Astrocyte (in vitro differentiated cells and primary cell): ENCODE measurements around the gene CLEC2B. TPM values are rescaled to one million over a fixed set of nuclear protein-coding genes. Genes with fewer than 3 reads are reported as not detected.

ENCODE experiments used
- DNase-seq: peaks from one replicate; pipeline ENCODE4 v3.0.0-alpha.2; 2010; ENCODE audit warnings: low read depth
- FAIRE-seq: peaks from 2 replicates; lab custom pipeline; 2011; peaks lifted over from hg19 to GRCh38; lab: Jason Lieb, UNC
- H2AFZ ChIP-seq: 2 replicates; pipeline ENCODE4 v1.6.0; 2012; ENCODE audit warnings: low read depth, low read length, inconsistent platforms
- H3K27ac ChIP-seq: 2 replicates; pipeline ENCODE4 v1.5.1; 2011; ENCODE audit warnings: low read depth, low read length, inconsistent platforms
- H3K27me3 ChIP-seq: 2 replicates; pipeline ENCODE4 v1.6.0; 2011; ENCODE audit warnings: low read length, inconsistent platforms; ENCODE audit not compliant: insufficient read depth
- H3K36me3 ChIP-seq: 2 replicates; pipeline ENCODE4 v1.5.1; 2011; ENCODE audit warnings: low read length, inconsistent platforms; ENCODE audit not compliant: insufficient read depth
- H3K4me1 ChIP-seq: 2 replicates; pipeline ENCODE4 v1.5.1; 2011; ENCODE audit warnings: low read length, inconsistent platforms; ENCODE audit not compliant: insufficient read depth
- H3K4me2 ChIP-seq: 2 replicates; pipeline ENCODE4 v1.6.0; 2012; ENCODE audit warnings: low read length, inconsistent platforms
- H3K4me3 ChIP-seq: 2 replicates; pipeline ENCODE4 v1.5.1; 2011; ENCODE audit warnings: low read depth, mild to moderate bottlenecking, low read length, inconsistent platforms; ENCODE audit not compliant: insufficient read depth
- H3K79me2 ChIP-seq: 2 replicates; pipeline ENCODE4 v1.6.0; 2012; ENCODE audit warnings: mild to moderate bottlenecking, low read length, inconsistent platforms; ENCODE audit not compliant: insufficient read depth
- H3K9ac ChIP-seq: 2 replicates; pipeline ENCODE4 v1.6.0; 2012; ENCODE audit warnings: mild to moderate bottlenecking, low read length, inconsistent platforms
- H3K9me3 ChIP-seq: 2 replicates; pipeline ENCODE4 v1.5.1; 2012; ENCODE audit warnings: low read depth, mild to moderate bottlenecking, low read length, inconsistent platforms; ENCODE audit not compliant: insufficient read depth
- H4K20me1 ChIP-seq: 2 replicates; pipeline ENCODE4 v1.6.0; 2012; ENCODE audit warnings: low read length, inconsistent platforms; ENCODE audit not compliant: insufficient read depth
- H3K27ac Mint-ChIP-seq: one replicate; pipeline ENCODE4 v1.8.0; 2021; ENCODE audit warnings: mild to moderate bottlenecking, mixed read lengths; ENCODE audit not compliant: unreplicated experiment
- H3K27me3 Mint-ChIP-seq: one replicate; pipeline ENCODE4 v1.8.0; 2021; ENCODE audit warnings: low read depth, mixed read lengths; ENCODE audit not compliant: unreplicated experiment
- H3K36me3 Mint-ChIP-seq: one replicate; pipeline ENCODE4 v1.8.0; 2021; ENCODE audit warnings: low read depth, mixed read lengths; ENCODE audit not compliant: unreplicated experiment
- H3K4me1 Mint-ChIP-seq: one replicate; pipeline ENCODE4 v1.8.0; 2021; ENCODE audit warnings: low read depth, mixed read lengths; ENCODE audit not compliant: unreplicated experiment
- H3K4me3 Mint-ChIP-seq: one replicate; pipeline ENCODE4 v1.8.0; 2021; ENCODE audit warnings: mild to moderate bottlenecking, moderate library complexity, mixed read lengths; ENCODE audit not compliant: unreplicated experiment
- H3K9me3 Mint-ChIP-seq: one replicate; pipeline ENCODE4 v1.8.0; 2021; ENCODE audit warnings: mild to moderate bottlenecking, mixed read lengths; ENCODE audit not compliant: unreplicated experiment
- CTCF ChIP-seq: IDR thresholded peaks from 2 replicates; pipeline ENCODE4 v1.5.1; 2011; ENCODE audit warnings: low read depth, mild to moderate bottlenecking, inconsistent platforms, low read length, moderate library complexity; ENCODE audit not compliant: insufficient read depth
- EZH2 ChIP-seq: IDR thresholded peaks from 2 replicates; pipeline ENCODE4 v1.6.1; 2012; ENCODE audit warnings: mild to moderate bottlenecking, low read length, inconsistent platforms; ENCODE audit not compliant: insufficient read depth
- total RNA-seq: library from RNA; stranded (reverse); gene quantifications from 2 replicates; pipeline ENCODE4 v1.2.1, GENCODE V29; 2021

Gene CLEC2B
- total RNA-seq, 1 donor from 2014 or later, result not detected

- Histone ChIP-seq H3K9me3 (no peaks in the 10 kb centered on the region), H3K79me2 (no peaks in the 10 kb centered on the region), H2AFZ (no peak overlapping the region), H3K4me3 (no peak overlapping the region), H3K27me3 (no peaks in the 10 kb centered on the region), H3K36me3 (no peaks in the 10 kb centered on the region), H3K27ac (no peak overlapping the region), H3K4me1 (no peaks in the 10 kb centered on the region), H4K20me1 (no peaks in the 10 kb centered on the region), H3K4me2 (no peak overlapping the region), H3K9ac (no peak overlapping the region)
- H3K4me3 Mint-ChIP-seq, result no peak overlapping the region
- FAIRE-seq, result no peak
- no peak overlapping the region for H3K27ac Mint-ChIP-seq
- TF ChIP-seq EZH2 (no peak), CTCF (no peak)
- H3K27me3 Mint-ChIP-seq, result no peaks in the 10 kb centered on the region
- H3K36me3 Mint-ChIP-seq, result no peaks in the 10 kb centered on the region
- no peak for DNase-seq
- no peaks in the 10 kb centered on the region for H3K4me1 Mint-ChIP-seq
- H3K9me3 Mint-ChIP-seq, result no peaks in the 10 kb centered on the region
These were observed 39.7 kb downstream of the CLEC2B start for GRCh38 chr12:9829483-9829882.

- Histone ChIP-seq H3K9ac (no peak within 1 kb of the TSS), H3K4me2 (no peak within 1 kb of the TSS), H3K36me3 (no peaks in the 10 kb centered on the region), H3K27ac (no peak within 1 kb of the TSS), H3K4me1 (no peaks in the 10 kb centered on the region), H3K4me3 (no peak within 1 kb of the TSS), H3K9me3 (no peaks in the 10 kb centered on the region), H2AFZ (no peak within 1 kb of the TSS), H3K79me2 (no peaks in the 10 kb centered on the region), H3K27me3 (no peaks in the 10 kb centered on the region), H4K20me1 (no peaks in the 10 kb centered on the region)
- Mint-ChIP-seq H3K27me3 (no peaks in the 10 kb centered on the region), H3K4me1 (no peaks in the 10 kb centered on the region), H3K27ac (no peak within 1 kb of the TSS), H3K4me3 (no peak within 1 kb of the TSS), H3K36me3 (no peaks in the 10 kb centered on the region), H3K9me3 (no peaks in the 10 kb centered on the region)
- DNase-seq (no peak), FAIRE-seq (no peak)
- TF ChIP-seq CTCF (no peak), EZH2 (no peak)
These were observed 41.8 kb downstream of the CLEC2B start, which contains the start of gene KLRF1 for GRCh38 chr12:9827209-9827888. TSS of gene KLRF1 (plus strand) at chr12:9827481. CDS start at chr12:9827545, 64 bp downstream.

- Histone ChIP-seq H3K4me2 (no peak overlapping the region), H3K4me3 (no peak overlapping the region), H3K27ac (no peak overlapping the region), H3K27me3 (no peaks in the 10 kb centered on the region), H2AFZ (no peak overlapping the region), H3K9ac (no peak overlapping the region), H4K20me1 (no peaks in the 10 kb centered on the region), H3K79me2 (no peaks in the 10 kb centered on the region), H3K4me1 (no peaks in the 10 kb centered on the region), H3K9me3 (no peaks in the 10 kb centered on the region), H3K36me3 (no peaks in the 10 kb centered on the region)
- peaks cover 3% of the 10 kb centered on the region for H3K9me3 Mint-ChIP-seq
- FAIRE-seq (no peak), DNase-seq (no peak)
- no peaks in the 10 kb centered on the region for H3K4me1 Mint-ChIP-seq
- no peaks in the 10 kb centered on the region for H3K36me3 Mint-ChIP-seq
- no peak overlapping the region for H3K4me3 Mint-ChIP-seq
- TF ChIP-seq CTCF, result no peak
- no peak for TF ChIP-seq EZH2
- no peak overlapping the region for H3K27ac Mint-ChIP-seq
- no peaks in the 10 kb centered on the region for H3K27me3 Mint-ChIP-seq
These were observed 48.7 kb downstream of the CLEC2B start for GRCh38 chr12:9820281-9820930.
